Upper lobe of right lung (tissue), 1 donor: ENCODE measurements around the gene COG4. TPM values are rescaled to one million over a fixed set of nuclear protein-coding genes. Genes with fewer than 3 reads are reported as not detected.

Source experiments
- ATAC-seq: fragments of 200-7000 bp; cut with Tn5 transposase; one replicate; pipeline ENCODE4 v1.9.1; 2020; ENCODE audit warnings: mild to moderate bottlenecking, moderate library complexity
- DNase-seq: peaks from one replicate; pipeline ENCODE4 v3.0.0-alpha.2; 2020
- H3K27ac ChIP-seq: fragments of 200-600 bp; one replicate; pipeline ENCODE4 v1.8.0; 2022
- H3K27me3 ChIP-seq: fragments of 200-600 bp; one replicate; pipeline ENCODE4 v1.8.0; 2022; ENCODE audit warnings: mild to moderate bottlenecking
- H3K36me3 ChIP-seq: fragments of 200-600 bp; one replicate; pipeline ENCODE4 v1.8.0; 2022
- H3K4me1 ChIP-seq: fragments of 200-600 bp; one replicate; pipeline ENCODE4 v1.8.0; 2022
- H3K4me3 ChIP-seq: fragments of 200-600 bp; one replicate; pipeline ENCODE4 v1.8.0; 2022; ENCODE audit warnings: mild to moderate bottlenecking
- H3K9me3 ChIP-seq: fragments of 200-600 bp; one replicate; pipeline ENCODE4 v1.8.0; 2022
- CTCF ChIP-seq: fragments of 200-600 bp; IDR thresholded peaks from one replicate; pipeline ENCODE4 v1.8.0; 2022; ENCODE audit warnings: antibody characterized with exemption
- intact Hi-C: fragments of 100-400 bp; cut with DNase I; formaldehyde crosslinking; loops from one replicate; pipeline ENCODE4 v1.11.0; 2022
- total RNA-seq: library from RNA; stranded (reverse); fragmentation: NEBNext Ultra II Directional; extraction: Animal tissue kit (Norgen Biotek cat#: 25700); gene quantifications from one replicate; pipeline ENCODE4 v1.2.1, GENCODE V29; 2021
- donor health status: DM: no; HTN: yes; CAD: no; lungs with severe emphysema.

COG4 gene
- total RNA-seq, 1 donor from 2014 or later = 63.0 TPM

DNA sequence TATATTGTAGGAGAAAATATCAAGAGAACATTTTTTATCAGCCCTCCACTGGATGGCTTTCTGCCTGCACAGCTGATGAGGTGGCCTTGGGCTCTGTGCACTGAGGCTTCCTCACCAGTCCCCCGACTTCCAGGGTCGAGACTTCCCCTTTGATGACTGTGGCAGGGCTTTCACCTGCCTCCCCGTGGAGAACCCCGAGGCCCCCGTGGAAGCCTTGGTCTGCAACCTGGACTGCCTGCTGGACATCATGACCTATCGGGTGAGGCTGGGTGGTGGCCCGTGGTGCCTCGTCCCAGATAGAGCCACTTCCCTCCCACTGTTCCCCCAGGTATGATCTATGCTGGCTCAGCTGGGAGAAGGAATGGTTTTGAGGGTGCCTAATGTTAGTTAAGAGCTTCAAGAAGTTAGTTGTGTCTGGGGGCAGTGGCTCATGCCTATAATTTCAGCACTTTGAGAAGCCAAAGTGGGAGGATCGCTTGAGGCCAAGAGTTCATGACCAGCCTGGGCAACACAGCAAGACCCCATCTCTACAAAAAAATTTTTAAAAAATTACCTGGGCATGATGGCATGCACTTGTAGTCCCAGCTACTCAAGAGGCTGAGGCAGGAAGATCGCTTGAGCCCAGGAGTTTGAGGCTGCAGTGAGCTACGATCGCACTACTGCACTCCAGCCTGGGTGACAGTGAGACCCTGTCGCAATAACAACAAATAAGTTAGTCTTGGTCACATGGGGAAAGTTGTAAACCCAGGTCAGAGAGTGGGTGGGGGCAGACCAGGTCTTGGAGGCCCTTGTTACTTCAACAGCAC, 57.2 kb downstream of the COG4 start:
- Histone ChIP-seq H3K27ac (no peak overlapping the region), H3K4me3 (no peak overlapping the region), H3K9me3 (no peaks in the 10 kb centered on the region), H3K36me3 (peaks cover 17% of the 10 kb centered on the region), H3K27me3 (no peaks in the 10 kb centered on the region), H3K4me1 (peaks cover 6% of the 10 kb centered on the region)
- TF ChIP-seq CTCF = no peak
- DNase-seq (no peak), ATAC-seq (no peak)
- intact Hi-C loops = no loop called here

DNA sequence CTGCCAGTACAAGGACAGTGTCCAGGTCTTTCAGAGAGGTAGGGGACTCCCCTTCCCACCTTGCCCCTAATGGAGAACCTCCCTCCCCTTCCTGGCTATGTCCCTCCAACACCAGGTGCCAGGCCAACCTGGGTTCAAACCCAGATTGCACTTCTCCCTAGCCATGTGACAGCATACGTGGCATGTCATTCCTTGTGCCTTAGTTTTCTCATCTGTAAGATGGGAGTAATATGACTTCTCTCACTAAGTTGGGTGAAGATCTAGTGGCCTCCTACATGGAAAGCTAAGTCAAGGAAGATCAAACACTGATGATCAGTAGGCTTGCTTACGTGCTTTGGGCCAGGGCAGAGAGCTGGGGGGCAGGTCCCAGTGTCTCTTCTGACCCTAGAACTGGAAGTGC, 60.1 kb downstream of the COG4 start:
- no peaks in the 10 kb centered on the region for H3K27me3 ChIP-seq
- H3K36me3 ChIP-seq = peaks cover 17% of the 10 kb centered on the region
- H3K4me1 ChIP-seq = peaks cover 12% of the 10 kb centered on the region
- H3K4me3 ChIP-seq = no peak overlapping the region
- TF ChIP-seq CTCF = no peak
- ATAC-seq (no peak), DNase-seq (no peak)
- no peak overlapping the region for H3K27ac ChIP-seq
- intact Hi-C loops = no loop called here
- no peaks in the 10 kb centered on the region for H3K9me3 ChIP-seq

DNA sequence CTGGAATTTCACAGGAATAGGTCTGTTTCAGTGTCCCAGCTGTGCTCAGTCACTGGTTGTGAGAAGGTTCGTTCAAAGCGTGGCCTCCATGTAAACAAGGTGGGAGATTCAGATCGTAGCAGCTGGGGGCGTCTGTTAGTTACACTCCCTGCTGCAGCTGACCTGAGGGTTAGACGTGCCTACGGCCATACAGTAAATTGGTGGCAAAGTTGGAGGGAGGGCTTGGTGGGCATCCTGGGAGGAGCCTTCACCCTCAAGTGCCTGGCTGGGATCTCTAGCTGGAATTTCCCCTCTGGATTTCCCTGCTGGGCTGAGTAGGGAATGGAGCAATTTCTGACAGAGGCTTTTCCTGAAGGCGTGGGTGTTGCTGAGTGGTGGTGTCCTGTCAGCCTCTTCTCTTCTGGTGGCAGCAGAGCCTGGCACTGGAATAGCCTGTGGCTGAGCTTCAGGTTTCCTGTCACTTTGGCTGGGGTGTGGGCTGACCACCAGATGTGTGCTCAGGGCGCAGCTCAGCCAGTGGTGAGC, 62.6 kb downstream of the COG4 start:
- no peak for TF ChIP-seq CTCF

GRCh38 chr16:70457446-70458166, 65.7 kb downstream of the COG4 start:
- DNase-seq = no peak
- Histone ChIP-seq H3K27ac (no peak overlapping the region), H3K9me3 (no peaks in the 10 kb centered on the region), H3K36me3 (no peaks in the 10 kb centered on the region), H3K27me3 (no peaks in the 10 kb centered on the region), H3K4me1 (peaks cover 16% of the 10 kb centered on the region), H3K4me3 (no peak overlapping the region)
- TF ChIP-seq CTCF = no peak
- intact Hi-C loops = no loop called here
- no peak for ATAC-seq

More for the DNA sequence above, 62.6 kb downstream of the COG4 start:
- intact Hi-C loops = no loop called here
- Histone ChIP-seq H3K4me3 (no peak overlapping the region), H3K9me3 (no peaks in the 10 kb centered on the region), H3K27ac (peak overlapping the region; percentile 36), H3K27me3 (no peaks in the 10 kb centered on the region), H3K36me3 (peaks cover 17% of the 10 kb centered on the region), H3K4me1 (peaks cover 12% of the 10 kb centered on the region)
- DNase-seq (no peak), ATAC-seq (peak; percentile 63)

DNA sequence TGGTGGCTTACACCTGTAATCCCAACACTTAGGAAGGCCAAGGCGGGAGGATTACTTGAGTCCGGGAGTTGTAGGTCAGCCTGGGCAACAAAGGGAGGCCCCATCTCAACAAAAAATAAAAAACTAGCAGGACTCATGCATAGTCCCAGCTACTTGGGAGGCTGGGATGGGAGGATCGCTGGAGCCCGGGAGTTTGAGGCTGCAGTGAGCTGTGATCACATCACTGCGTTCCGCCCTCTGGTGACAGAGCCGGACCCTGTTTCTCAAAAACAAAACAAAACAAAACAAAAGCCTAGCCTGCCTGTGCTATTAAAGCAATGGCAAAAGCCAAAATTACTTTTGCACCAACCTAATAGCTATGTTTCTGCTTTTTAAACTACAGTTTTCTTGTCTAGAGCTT, 67.4 kb downstream of the COG4 start:
- no peak overlapping the region for H3K27ac ChIP-seq
- H3K9me3 ChIP-seq = no peaks in the 10 kb centered on the region
- DNase-seq (no peak), ATAC-seq (no peak)
- intact Hi-C loops = no loop called here
- no peak for TF ChIP-seq CTCF
- H3K4me3 ChIP-seq = no peak overlapping the region
- no peaks in the 10 kb centered on the region for H3K36me3 ChIP-seq
- H3K27me3 ChIP-seq = no peaks in the 10 kb centered on the region
- H3K4me1 ChIP-seq = peaks cover 7% of the 10 kb centered on the region
